G401.6 (cell line): ENCODE results near the gene KCNN2.

ENCODE experiments used
- FAIRE-seq: peaks from 2 replicates; lab custom pipeline; 2012; peaks lifted over from hg19 to GRCh38; lab: Jason Lieb, UNC

The KCNN2 gene

GRCh38 chr5:114361724-114362196 lies at the start of gene KCNN2:
Gene KCNN2, plus strand, starts transcription at chr5:114362070. Its CDS starts 70 bp downstream, at chr5:114362140.
- FAIRE-seq = no peak

- no peak for FAIRE-seq
These were observed 49.2 kb upstream of the KCNN2 start for GRCh38 chr5:114312658-114313057.

- FAIRE-seq = no peak
These were observed 47.8 kb upstream of the KCNN2 start for GRCh38 chr5:114314061-114314460.

- no peak for FAIRE-seq
These were observed 45.7 kb upstream of the KCNN2 start for GRCh38 chr5:114316167-114316566.

- FAIRE-seq = no peak
These were observed 44.1 kb upstream of the KCNN2 start for GRCh38 chr5:114317751-114318150.

GRCh38 chr5:114319236-114319635 lies 42.6 kb upstream of the KCNN2 start:
- FAIRE-seq = no peak

GRCh38 chr5:114319821-114320220 lies 42.0 kb upstream of the KCNN2 start:
- FAIRE-seq = no peak

GRCh38 chr5:114324282-114324681 lies 37.6 kb upstream of the KCNN2 start:
- no peak for FAIRE-seq

- no peak for FAIRE-seq
These were observed 36.3 kb upstream of the KCNN2 start for GRCh38 chr5:114325541-114325940.

- no peak for FAIRE-seq
These were observed 34.4 kb upstream of the KCNN2 start for GRCh38 chr5:114327474-114327873.

- no peak for FAIRE-seq
These were observed 33.9 kb upstream of the KCNN2 start for GRCh38 chr5:114327987-114328386.

- FAIRE-seq = no peak
These were observed 30.8 kb upstream of the KCNN2 start for GRCh38 chr5:114330916-114331531.

- FAIRE-seq = no peak
These were observed 29.4 kb upstream of the KCNN2 start for GRCh38 chr5:114332493-114332892.

- no peak for FAIRE-seq
These were observed 28.9 kb upstream of the KCNN2 start for GRCh38 chr5:114332925-114333324.

- no peak for FAIRE-seq
These were observed 26.5 kb upstream of the KCNN2 start for GRCh38 chr5:114335391-114335790.

GRCh38 chr5:114339108-114339507 lies 22.8 kb upstream of the KCNN2 start:
- no peak for FAIRE-seq

- FAIRE-seq = no peak
These were observed 15.7 kb upstream of the KCNN2 start for GRCh38 chr5:114346181-114346580.

GRCh38 chr5:114355086-114355830 lies 6.6 kb upstream of the KCNN2 start:
- FAIRE-seq = no peak

- no peak for FAIRE-seq
These were observed 3.5 kb upstream of the KCNN2 start for GRCh38 chr5:114358329-114358728.

GRCh38 chr5:114360357-114360756 lies 1.5 kb upstream of the KCNN2 start:
- FAIRE-seq = no peak

GRCh38 chr5:114360816-114361723 lies 800 bp upstream of the KCNN2 start:
- FAIRE-seq = no peak

GRCh38 chr5:114362197-114362976 lies 517 bp downstream of the KCNN2 start:
- FAIRE-seq = no peak
